Esophagus muscularis mucosa (tissue), 4 donors: Measurements from ENCODE around the gene HOXC12.

Source experiments
- EP300 ChIP-seq: sonication (generic); formaldehyde crosslinking; IDR thresholded peaks from one replicate; pipeline ENCODE4 v1.6.1; 2017; ENCODE audit warnings: antibody characterized with exemption
- POLR2A ChIP-seq: fragments of 450-650 bp; IDR thresholded peaks from one replicate; pipeline ENCODE4 v1.6.1; 2017; ENCODE audit warnings: antibody characterized with exemption, moderate library complexity, mild to moderate bottlenecking, low read depth
- POLR2AphosphoS5 ChIP-seq, 2 donors: sonication (generic); formaldehyde crosslinking; IDR thresholded peaks; one replicate each; pipeline ENCODE4 v1.6.1; 2017; ENCODE audit warnings: antibody characterized with exemption in 2 of 2
- TF ChIP-seq, protein P1 (sequence below), 3 experiments: fragments of 200-600 bp in 2 of 3; fragments of 450-650 bp in 1 of 3; sonication (generic) in 2 of 3; IDR thresholded peaks; one replicate each; pipeline ENCODE4 v1.5.1; 2017 to 2019; ENCODE audit warnings: antibody characterized with exemption in 3 of 3, mild to moderate bottlenecking in 2 of 3, moderate library complexity in 1 of 3

DNA sequence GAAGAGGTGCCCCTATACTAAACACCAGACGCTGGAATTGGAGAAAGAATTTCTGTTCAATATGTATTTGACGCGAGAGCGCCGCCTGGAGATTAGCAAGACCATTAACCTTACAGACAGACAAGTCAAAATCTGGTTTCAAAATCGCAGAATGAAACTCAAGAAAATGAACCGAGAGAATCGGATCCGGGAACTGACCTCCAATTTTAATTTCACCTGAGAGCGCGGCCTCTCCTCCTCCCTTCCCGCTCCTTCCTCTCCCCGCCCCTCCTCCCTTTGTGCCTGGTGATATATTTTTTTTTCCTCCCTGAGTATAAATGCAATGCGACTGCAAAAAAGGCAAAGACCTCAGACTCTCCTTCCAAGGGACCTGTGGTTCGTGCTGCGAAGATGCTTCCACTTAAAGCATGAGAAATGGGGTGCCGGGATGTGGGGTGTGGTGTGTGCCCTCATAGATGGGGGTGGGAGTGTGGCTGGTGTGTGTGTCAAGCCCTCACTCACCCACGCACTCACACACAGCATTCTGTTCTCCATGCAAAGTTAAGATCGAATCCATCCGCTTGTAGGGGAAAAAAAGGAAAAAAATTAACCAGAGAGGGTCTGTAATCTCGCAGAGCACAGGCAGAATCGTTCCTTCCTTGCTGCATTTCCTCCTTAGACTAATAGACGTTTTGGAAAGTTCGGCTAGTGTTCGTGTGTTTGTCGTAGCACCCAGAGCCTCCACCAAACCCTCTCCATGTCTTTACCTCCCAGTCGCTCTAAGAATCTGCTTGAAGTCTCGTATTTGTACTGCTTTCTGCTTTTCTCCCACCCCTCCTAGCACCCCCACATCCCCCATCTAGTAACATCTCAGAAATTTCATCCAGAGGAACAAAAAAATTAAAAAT lies 34.8 kb downstream of the HOXC12 start:
- TF ChIP-seq, protein P1, sequence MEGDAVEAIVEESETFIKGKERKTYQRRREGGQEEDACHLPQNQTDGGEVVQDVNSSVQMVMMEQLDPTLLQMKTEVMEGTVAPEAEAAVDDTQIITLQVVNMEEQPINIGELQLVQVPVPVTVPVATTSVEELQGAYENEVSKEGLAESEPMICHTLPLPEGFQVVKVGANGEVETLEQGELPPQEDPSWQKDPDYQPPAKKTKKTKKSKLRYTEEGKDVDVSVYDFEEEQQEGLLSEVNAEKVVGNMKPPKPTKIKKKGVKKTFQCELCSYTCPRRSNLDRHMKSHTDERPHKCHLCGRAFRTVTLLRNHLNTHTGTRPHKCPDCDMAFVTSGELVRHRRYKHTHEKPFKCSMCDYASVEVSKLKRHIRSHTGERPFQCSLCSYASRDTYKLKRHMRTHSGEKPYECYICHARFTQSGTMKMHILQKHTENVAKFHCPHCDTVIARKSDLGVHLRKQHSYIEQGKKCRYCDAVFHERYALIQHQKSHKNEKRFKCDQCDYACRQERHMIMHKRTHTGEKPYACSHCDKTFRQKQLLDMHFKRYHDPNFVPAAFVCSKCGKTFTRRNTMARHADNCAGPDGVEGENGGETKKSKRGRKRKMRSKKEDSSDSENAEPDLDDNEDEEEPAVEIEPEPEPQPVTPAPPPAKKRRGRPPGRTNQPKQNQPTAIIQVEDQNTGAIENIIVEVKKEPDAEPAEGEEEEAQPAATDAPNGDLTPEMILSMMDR (IDR thresholded peaks at IDR 0.05), result peak in 1 of 3 experiments; percentile 17
- no peak for TF ChIP-seq POLR2A
- no peak for TF ChIP-seq EP300
- no peak for TF ChIP-seq POLR2AphosphoS5 (IDR thresholded peaks at IDR 0.05)
